DMS79 (cell line): ENCODE measurements around the gene PPM1M.
A peak's percentile ranks its signal among the peaks of the same experiment; 100 is the strongest.

Experiments
- DNase-seq: peaks from one replicate; lab custom pipeline; 2025; lab: John Stamatoyannopoulos, UW

PPM1M gene

GRCh38 chr3:52215351-52215750, 30.2 kb upstream of the PPM1M start:
- no peak for DNase-seq

GRCh38 chr3:52216585-52217408, 28.8 kb upstream of the PPM1M start:
- DNase-seq: no peak

GRCh38 chr3:52217409-52217805, 28.2 kb upstream of the PPM1M start:
- DNase-seq: no peak

GRCh38 chr3:52218026-52218425, 27.5 kb upstream of the PPM1M start:
- no peak for DNase-seq

GRCh38 chr3:52218454-52218853, 27.1 kb upstream of the PPM1M start:
- DNase-seq: no peak

- DNase-seq: no peak
Measured at GRCh38 chr3:52218937-52219650, 26.5 kb upstream of the PPM1M start.

- peak; percentile 38 for DNase-seq
Measured at GRCh38 chr3:52220380-52221026, 25.1 kb upstream of the PPM1M start.

GRCh38 chr3:52221141-52221562, 24.4 kb upstream of the PPM1M start:
- DNase-seq: no peak

GRCh38 chr3:52221563-52222318, 23.8 kb upstream of the PPM1M start:
- DNase-seq: no peak

- no peak for DNase-seq
Measured at GRCh38 chr3:52222319-52223221, 23.0 kb upstream of the PPM1M start.

- DNase-seq: no peak
Measured at GRCh38 chr3:52223449-52224408, 21.8 kb upstream of the PPM1M start.

GRCh38 chr3:52225452-52226228, 19.9 kb upstream of the PPM1M start, which contains the start of gene TLR9:
Gene TLR9, minus strand, starts transcription at chr3:52225645. Its CDS starts 116 bp downstream, at chr3:52225529.
- DNase-seq: no peak

- DNase-seq: no peak
Measured at GRCh38 chr3:52226229-52226817, 19.2 kb upstream of the PPM1M start.

GRCh38 chr3:52227117-52227516, 18.4 kb upstream of the PPM1M start:
- no peak for DNase-seq

- no peak for DNase-seq
Measured at GRCh38 chr3:52227766-52228165, 17.8 kb upstream of the PPM1M start.

- DNase-seq: no peak
Measured at GRCh38 chr3:52228266-52228665, 17.3 kb upstream of the PPM1M start.

- DNase-seq: no peak
Measured at GRCh38 chr3:52228751-52229291, 16.7 kb upstream of the PPM1M start.

- DNase-seq: no peak
Measured at GRCh38 chr3:52229656-52230055, 15.9 kb upstream of the PPM1M start.
